ENCODE data around the gene ITGA4. TPM values are rescaled to one million over a fixed set of nuclear protein-coding genes. Genes with fewer than 3 reads are reported as not detected.

The ITGA4 gene
- total RNA-seq, 1 experiment from 2014 or later, result 4.6 TPM

GRCh38 chr2:181461056-181461997 is 4.1 kb downstream of the ITGA4 start:
- CTCF ChIA-PET, result no interaction called here
- TF ChIP-seq EZH2 (IDR thresholded peaks at IDR 0.05; ENCODE audit: borderline replicate concordance, low read depth, low read length, poor library complexity, severe bottlenecking) (no peak), CTCF (conservative IDR thresholded peaks at IDR 0.05; ENCODE audit: low read depth, low read length) (no peak)

GRCh38 chr2:181462033-181462432 is 4.8 kb downstream of the ITGA4 start:
- CTCF ChIA-PET, result no interaction called here

More at GRCh38 chr2:181461056-181461997, 4.1 kb downstream of the ITGA4 start:
- no TSS peak for BruUV-seq (replicated peaks)
- peaks cover 7% of the 10 kb centered on the region for H3K27me3 ChIP-seq (replicated peaks; ENCODE audit: insufficient read depth, low read depth, low read length, poor library complexity)
- POLR2A ChIA-PET (ENCODE audit: low non-redundant PET), result no interaction called here
- no peak overlapping the region for H3K4me3 ChIP-seq (ENCODE audit: low read depth, low read length, poor library complexity, severe bottlenecking)
- no peaks in the 10 kb centered on the region for H3K36me3 ChIP-seq (ENCODE audit: insufficient read depth, low read length, poor library complexity, severe bottlenecking)
- H3K4me1 ChIP-seq (ENCODE audit: insufficient read depth, low read length, poor library complexity, severe bottlenecking), result peaks cover 7% of the 10 kb centered on the region
- DNase-seq (ENCODE audit: low spot score), result no peak
- H3K9me3 ChIP-seq (ENCODE audit: low read depth, low read length, poor library complexity, severe bottlenecking), result no peaks in the 10 kb centered on the region
- H3K27ac ChIP-seq (ENCODE audit: low read depth, low read length, poor library complexity, severe bottlenecking), result no peak overlapping the region
- intact Hi-C loops (cut with micrococcal nuclease; ENCODE audit: unreplicated experiment), result loop anchor here (10.0 kb wide), 1 partner anchor 1337 kb away; no protein-coding TSS in a partner anchor

GRCh38 chr2:181463588-181463987 is 6.4 kb downstream of the ITGA4 start:
- H3K4me3 ChIP-seq (ENCODE audit: low read depth, low read length, poor library complexity, severe bottlenecking), result no peak overlapping the region
- intact Hi-C loops (cut with micrococcal nuclease; ENCODE audit: unreplicated experiment), result loop anchor here (10.0 kb wide), 1 partner anchor 1339 kb away; no protein-coding TSS in a partner anchor
- H3K9me3 ChIP-seq (ENCODE audit: low read depth, low read length, poor library complexity, severe bottlenecking), result no peaks in the 10 kb centered on the region
- ChIA-PET POLR2A (ENCODE audit: low non-redundant PET) (no interaction called here), CTCF (no interaction called here)
- peaks cover 8% of the 10 kb centered on the region for H3K4me1 ChIP-seq (ENCODE audit: insufficient read depth, low read length, poor library complexity, severe bottlenecking)
- H3K27me3 ChIP-seq (replicated peaks; ENCODE audit: insufficient read depth, low read depth, low read length, poor library complexity), result no peaks in the 10 kb centered on the region
- TF ChIP-seq EZH2 (IDR thresholded peaks at IDR 0.05; ENCODE audit: borderline replicate concordance, low read depth, low read length, poor library complexity, severe bottlenecking), result no peak
- BruUV-seq (replicated peaks), result no TSS peak
- no peaks in the 10 kb centered on the region for H3K36me3 ChIP-seq (ENCODE audit: insufficient read depth, low read length, poor library complexity, severe bottlenecking)
- DNase-seq (ENCODE audit: low spot score), result no peak
- no peak overlapping the region for H3K27ac ChIP-seq (ENCODE audit: low read depth, low read length, poor library complexity, severe bottlenecking)

More at GRCh38 chr2:181462033-181462432, 4.8 kb downstream of the ITGA4 start:
- Histone ChIP-seq H3K9me3 (ENCODE audit: low read depth, low read length, poor library complexity, severe bottlenecking) (no peaks in the 10 kb centered on the region), H3K4me1 (ENCODE audit: insufficient read depth, low read length, poor library complexity, severe bottlenecking) (peaks cover 8% of the 10 kb centered on the region), H3K36me3 (ENCODE audit: insufficient read depth, low read length, poor library complexity, severe bottlenecking) (no peaks in the 10 kb centered on the region), H3K27ac (ENCODE audit: low read depth, low read length, poor library complexity, severe bottlenecking) (no peak overlapping the region), H3K4me3 (ENCODE audit: low read depth, low read length, poor library complexity, severe bottlenecking) (no peak overlapping the region), H3K27me3 (replicated peaks; ENCODE audit: insufficient read depth, low read depth, low read length, poor library complexity) (peaks cover 7% of the 10 kb centered on the region)
- BruUV-seq (replicated peaks), result no TSS peak
- intact Hi-C loops (cut with micrococcal nuclease; ENCODE audit: unreplicated experiment), result loop anchor here (10.0 kb wide), 1 partner anchor 1337 kb away; no protein-coding TSS in a partner anchor
- TF ChIP-seq EZH2 (IDR thresholded peaks at IDR 0.05; ENCODE audit: borderline replicate concordance, low read depth, low read length, poor library complexity, severe bottlenecking), result no peak
- no peak for TF ChIP-seq CTCF (conservative IDR thresholded peaks at IDR 0.05; ENCODE audit: low read depth, low read length)
- no peak for DNase-seq (ENCODE audit: low spot score)
- POLR2A ChIA-PET (ENCODE audit: low non-redundant PET), result no interaction called here

All from A673 (cell line).